GM18526 (cell line): ENCODE measurements around the gene DENND2A.
A peak's percentile ranks its signal among the peaks of the same experiment; 100 is the strongest.

Source experiments
- POLR2A ChIP-seq: IDR thresholded peaks from 3 replicates; pipeline ENCODE4 v1.6.1; 2011; ENCODE audit not compliant: insufficient read length; ENCODE audit errors: extremely low read depth

DENND2A gene

DNA sequence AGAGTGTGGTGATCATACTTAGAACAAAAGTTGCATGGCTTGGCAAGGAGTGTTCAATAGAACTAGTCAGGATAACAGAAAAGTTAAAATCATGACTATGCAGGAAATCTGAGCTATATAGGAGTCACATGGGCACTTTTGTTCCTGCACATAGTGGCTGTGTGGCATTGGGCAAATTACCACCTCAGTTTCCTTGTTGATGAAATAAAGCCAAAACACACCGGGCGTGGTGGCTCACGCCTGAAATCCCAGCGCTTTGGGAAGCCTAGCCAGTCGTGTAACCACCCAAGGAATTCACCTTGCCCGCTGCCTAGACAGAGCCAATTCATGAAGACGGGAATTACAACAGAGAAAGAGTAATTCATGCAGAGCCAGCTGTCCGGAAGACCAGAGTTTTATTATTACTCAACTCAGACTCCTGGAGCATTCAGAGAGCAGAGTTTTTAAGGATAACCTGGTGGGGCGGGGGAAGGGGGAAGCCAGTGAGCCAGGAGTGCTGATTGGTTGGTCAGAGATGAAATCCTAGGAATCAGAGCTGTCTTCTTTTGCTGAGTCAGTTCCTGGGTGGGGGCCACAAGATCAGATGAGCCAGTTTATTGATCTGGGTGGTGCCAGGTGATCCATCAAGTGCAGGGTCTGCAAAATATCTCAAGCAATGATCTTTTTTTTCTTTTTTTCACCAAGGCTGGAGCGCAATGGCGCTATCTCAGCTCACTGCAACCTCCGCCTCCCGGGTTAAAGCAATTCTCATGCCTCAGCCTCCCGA, 154.9 kb downstream of the DENND2A start:
- TF ChIP-seq POLR2A = no peak

DNA sequence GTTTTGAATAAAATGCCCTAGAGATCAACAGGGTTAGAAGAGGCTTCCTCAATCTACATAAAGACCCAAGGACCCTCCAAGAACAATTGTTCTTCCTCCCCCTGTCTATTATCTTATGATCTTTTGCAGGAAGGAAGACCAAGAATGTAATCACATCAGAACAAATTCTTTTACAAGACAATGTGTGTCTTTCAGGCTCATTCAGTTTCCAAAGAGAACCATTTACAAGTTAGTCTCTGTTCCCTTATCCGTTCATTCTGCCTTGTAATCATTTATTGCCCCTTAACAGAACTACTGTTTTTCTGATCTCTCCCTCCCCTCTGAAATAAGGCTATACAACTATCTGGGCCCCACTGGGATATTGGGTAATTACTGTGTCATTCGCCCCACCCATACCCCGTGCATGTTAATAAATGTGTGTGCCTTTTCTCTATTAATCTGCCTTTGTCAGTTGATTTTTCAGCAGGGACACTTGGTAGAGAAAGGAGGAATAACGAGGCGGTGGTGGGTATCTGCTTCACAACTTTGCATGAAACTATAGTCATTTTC, 155.6 kb downstream of the DENND2A start:
- no peak for TF ChIP-seq POLR2A

DNA sequence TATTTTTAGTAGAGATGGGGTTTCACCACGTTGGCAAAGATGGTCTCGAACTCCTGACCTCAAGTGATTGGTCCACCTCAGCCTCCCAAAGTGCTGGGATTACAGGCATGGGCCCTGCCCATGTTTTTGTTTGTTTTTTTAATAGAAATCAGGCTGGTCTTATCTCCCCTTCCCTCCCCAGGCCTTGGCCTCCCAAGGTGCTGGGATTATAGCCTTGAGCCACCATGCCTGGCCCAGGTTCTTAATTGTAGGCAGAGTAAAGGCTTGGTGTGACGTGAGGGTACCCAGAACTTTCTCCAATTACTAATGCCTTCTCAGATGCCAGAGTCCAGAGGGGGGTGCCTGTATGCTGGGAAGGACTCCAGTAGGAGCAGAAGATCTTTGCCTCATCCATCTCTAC, 156.1 kb downstream of the DENND2A start:
- no peak for TF ChIP-seq POLR2A

DNA sequence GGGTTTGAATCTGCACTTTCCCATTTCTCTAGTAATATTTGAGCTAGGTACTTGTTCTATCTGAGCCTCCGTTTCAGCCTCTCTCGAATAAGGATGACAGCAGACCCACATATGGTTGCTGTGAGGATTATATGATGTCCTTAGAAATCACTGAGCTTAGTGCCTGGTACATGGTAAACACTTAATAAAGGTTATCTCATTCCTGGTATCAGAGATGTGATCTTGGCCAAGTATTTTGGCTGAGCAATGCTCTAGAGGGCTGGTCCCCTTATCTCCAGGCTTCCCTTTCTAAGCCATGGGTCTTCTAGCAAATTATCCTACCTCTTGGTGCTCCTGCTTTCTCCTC, 160.9 kb downstream of the DENND2A start:
- no peak for TF ChIP-seq POLR2A

DNA sequence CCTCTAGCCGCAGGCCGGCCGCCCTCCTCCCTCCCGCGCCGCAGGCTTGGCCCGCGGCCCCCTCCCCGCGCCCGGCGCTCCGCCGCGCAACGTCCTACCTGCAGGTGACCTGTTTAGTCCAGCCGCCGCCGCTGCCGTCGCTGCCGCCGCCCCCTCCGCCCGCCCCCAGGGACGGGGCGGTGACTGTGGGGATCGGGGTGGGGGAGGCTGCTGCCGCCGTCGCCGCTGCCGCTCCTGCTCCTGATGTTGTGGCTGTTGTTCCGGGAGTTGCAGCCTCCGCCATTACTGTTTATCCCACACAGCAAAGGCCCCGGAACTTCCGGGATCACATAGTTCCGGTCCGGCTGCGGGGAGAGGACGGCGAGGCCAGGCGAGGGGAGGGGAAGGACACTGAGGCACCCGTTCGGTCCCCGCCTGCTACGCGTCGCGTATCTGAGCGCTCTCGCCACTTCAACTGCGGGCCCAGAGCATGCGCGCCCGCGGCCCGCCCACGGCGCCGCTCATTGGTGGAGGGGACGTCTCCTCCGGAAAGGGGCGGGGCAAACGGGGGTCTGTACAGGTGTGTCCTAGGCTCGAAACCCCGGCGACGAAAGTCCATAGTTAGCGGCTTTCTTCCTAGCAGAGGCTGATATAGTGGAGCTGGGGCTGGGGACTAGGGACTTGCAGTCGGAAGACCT, 161.4 kb downstream of the DENND2A start, which contains the start of gene MKRN1:
Gene MKRN1, minus strand, starts transcription at position 444 of the 677 bp plus-strand sequence. Its CDS starts 161 bp downstream, at position 283.
- peak; percentile 54 for TF ChIP-seq POLR2A

DNA sequence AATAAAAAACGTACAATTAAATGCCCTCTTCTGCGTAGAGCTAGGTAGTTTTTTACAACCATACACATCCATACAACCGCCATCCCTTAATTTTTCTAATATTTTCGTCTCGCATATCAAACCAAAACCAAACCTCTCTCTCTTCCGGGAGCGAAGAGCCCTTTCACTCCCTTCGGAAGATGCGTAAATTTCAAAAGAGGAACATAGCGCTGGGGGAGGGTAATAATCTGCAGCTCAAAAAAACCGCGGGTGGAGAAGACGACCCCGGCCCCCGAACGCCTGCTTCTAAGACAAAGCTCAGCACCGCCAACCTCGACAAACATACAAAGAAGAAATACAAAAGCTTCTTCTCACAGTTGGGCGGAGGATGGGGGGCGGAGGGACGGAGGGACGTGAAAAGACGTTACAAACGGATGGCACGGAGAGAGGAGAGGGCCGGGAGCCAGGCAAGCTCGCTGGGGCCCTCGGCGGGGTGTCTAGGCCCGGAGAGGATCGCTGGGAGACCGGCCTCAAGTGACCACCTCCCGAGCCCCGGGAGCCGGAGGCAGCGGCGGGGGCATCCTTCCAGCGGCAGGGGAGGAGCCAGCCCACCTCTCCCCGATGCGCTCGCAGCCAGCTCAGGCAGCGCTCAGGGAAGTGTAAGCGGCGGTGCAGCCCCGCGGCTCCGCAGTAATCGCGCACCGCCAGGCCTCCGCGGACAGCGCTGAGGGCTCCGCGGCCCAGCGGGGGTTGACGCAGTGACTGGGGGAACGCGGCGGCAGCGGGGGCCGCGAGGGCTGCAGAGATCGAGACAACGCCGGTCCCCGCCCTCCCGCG, 162.2 kb downstream of the DENND2A start:
- no peak for TF ChIP-seq POLR2A

DNA sequence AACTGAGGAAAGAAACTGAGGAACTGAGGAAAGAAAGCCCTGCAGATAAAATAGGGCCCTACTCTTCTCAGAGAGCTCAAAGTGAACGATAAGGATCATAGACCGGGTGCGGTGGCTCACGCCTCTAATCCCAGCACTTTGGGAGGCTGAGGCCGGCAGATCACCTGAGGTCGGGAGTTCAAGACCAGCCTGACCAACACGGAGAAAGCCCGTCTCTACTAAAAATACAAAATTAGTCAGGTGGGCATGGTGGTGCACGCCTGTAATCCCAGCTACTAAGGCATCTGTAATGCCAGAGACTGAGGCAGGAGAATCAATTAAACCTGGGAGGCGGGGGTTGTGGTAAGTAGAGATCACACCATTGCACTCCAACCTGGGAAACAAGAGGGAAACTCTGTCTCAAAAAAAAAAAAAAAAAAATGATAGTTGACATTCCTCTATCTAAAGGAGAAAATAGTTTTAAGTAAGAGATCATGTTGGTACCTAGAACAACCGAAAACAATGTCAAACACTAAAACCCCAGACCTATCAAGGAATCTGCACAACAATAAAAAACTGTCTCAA, 163.8 kb downstream of the DENND2A start:
- no peak for TF ChIP-seq POLR2A

DNA sequence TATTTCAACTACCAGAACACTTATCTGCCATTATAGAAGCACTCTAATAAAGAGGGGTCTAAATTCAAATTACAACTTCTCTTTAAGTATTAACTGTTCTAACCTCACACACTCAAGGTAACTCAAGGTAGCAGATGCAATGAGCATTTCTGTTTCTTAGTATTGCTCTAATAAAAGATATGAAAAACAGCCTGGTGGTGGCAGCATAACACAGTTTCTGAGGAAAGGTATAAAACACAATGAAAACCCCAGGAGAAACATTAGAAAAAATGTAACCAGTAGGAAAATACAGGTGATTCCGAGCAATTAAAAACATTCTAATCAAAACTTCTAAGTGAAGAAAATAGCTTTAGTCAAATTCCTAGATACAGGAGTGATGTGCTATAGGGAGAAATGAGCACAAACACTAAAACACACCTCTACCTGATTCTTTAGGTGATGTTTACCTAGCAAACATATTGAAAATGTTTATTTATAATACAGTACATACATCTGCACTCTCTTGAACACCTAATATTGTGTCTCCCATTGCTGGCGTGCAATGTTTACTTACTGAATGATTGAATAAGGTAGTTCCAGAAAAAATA, 164.8 kb downstream of the DENND2A start:
- no peak for TF ChIP-seq POLR2A
